GM19467 (cell line): ENCODE data around the gene EVI5.
"Not testable (repeated sequence)": the region's sequence is repeated elsewhere in the genome, so short reads cannot be mapped to it uniquely, and the experiment has no call there.

Source experiments
- ATAC-seq: cut with Tn5 transposase; IDR thresholded peaks from one replicate; pipeline ENCODE4 v1.9.1; 2021; ENCODE audit warnings: mild to moderate bottlenecking, moderate library complexity; ENCODE audit not compliant: unreplicated experiment

The EVI5 gene

DNA sequence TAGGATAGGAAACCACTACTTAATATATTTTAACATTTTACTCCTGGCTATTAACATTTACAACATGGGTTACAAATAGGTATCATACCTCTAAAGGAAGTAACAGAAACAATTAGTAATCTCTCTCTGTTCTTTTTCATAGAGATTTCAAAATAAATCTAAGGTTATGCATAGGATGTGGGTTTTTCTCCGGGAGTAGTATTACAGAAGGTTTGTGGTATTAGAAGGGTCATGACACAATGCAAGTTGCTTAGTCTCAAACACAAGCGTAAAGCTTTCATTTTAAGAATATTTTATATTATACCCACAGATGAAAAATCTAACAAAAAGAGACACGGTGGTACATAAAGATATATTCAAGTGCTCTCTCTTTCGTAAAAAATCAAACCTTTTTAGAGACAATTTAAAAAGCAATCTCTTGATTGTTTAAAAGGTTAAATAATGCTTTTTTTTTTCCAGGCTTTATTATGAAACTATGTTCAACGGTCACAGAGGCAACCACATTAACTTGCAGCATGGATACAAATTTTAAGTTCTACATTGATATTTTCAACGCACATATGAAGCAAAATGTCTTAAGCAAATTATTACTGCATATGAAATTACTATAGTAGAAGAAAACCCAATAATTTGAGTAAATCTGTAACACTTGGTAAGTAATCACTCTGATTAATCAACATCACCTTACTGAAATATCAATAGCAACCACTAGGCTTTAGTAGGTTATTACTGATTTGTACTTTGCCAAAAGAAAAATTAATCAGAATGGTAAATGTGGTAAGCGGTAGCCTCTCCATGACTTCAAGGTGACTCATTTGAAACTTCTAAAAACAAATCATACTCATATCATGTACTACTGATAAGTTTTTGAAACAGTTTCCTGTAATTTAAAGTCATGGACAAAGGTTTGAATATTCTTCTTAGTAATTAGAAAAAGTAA, 200.8 kb downstream of the EVI5 start:
- peak; percentile 66 for ATAC-seq

DNA sequence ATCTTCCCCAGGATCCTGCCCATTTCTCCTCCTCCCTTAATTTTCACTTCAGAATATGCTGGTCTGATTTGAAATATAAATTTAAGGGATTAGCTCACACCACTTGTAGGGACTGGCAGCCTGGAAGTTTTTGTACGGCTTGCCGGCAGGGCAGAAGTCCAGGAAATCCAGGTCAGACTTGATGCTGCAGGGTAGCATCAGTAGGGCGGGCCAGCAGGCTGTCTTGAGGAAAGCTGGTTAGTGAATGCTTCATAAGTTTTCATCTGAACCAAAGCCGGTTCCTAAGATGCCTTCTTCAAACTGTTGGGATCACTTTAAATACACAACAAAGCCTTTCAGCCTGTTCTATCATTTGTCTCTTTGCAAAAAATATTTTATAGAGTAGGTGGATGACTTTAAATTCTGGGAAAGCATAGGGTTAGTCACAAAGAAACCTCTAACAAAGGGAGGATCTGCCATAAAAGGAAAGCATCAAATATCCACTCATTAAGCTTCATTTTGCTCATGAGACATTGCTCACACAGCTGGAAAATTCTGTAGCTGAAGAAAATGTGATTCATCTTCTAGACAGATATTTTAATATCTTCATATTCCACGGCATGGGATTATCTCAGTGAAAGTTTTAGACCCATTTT, 207.5 kb downstream of the EVI5 start:
- no peak for ATAC-seq

DNA sequence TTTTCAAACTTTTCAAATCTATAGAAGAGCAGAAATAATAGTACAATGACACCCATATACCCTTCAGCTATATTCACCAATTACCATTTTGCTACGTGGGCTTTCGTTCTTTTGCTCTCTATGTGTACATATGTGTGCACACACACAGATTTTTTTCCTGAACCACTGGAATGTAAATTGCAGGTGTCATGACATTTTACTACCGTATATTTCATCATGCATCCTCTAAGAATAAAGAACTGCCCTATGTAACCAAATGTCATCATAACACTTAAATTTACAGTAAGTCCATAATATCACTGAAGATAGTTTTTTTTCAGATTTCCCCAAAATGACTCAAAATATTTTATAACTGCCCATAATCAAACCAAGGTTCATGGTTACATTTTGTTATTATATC, 209.8 kb downstream of the EVI5 start:
- no peak for ATAC-seq

DNA sequence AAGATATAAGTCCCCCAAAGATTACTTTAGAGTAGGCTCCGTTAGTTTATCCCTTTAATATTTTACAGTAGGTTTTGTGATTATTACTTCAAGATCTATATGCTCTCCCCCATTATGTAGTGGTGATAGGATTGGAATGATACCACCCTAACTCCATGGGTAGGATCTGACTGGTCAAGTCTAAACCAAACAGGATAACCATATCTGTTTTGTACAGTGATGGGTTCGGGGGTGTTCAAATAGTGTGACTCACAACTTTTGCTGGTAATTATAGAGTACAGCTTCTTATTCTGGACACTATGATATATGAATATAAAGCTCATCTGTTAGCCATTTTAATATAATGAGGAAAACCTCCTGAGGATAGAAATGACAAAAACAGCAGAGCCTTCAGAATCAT, 212.4 kb downstream of the EVI5 start:
- ATAC-seq: no peak

DNA sequence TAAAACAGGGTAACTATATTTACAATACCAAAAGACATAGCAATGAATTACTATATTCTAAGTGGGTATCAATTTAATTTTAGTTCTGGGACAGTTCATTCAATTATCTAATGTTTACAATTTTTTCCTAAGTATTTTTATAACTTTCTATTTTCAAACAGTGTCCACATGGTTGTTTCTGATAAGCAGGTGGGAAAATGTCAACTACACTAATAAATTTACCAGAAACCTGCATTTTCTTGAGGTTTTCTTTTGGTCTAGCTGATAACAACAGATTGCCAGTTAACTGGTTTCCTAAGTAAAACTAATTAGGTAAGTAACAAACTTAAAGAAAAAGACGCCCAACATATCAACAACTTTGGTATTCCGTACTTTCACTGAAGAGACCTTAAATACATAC, 213.3 kb downstream of the EVI5 start:
- no peak for ATAC-seq

DNA sequence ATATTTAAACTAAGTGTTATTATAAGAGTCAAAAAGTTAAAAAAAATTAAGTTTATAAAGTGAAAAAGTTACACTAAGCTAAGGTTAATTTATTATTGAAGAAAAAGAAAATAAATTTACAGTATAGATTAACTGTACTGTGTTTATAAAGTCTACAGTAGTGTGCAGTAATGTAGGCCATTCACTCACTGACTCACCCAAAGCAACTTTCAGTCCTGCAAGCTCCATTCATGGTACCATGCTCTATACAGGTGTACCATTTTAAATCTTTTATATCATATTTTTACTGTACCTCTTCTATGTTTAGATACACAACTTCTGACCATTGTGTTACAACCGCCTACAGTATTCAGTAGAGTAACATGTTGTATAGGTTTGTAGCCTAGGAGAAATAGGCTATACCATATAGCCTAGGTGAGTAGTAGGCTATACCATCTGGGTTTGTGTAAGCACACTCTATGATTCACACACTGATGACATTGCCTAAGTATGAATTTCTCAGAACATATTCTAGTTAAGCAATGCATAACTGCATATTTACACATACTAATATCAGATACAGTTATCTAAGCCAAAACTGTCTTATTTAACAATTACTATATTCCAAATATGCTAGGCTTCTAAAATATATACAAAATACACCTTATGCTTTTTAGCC, 217.6 kb downstream of the EVI5 start:
- no peak for ATAC-seq

DNA sequence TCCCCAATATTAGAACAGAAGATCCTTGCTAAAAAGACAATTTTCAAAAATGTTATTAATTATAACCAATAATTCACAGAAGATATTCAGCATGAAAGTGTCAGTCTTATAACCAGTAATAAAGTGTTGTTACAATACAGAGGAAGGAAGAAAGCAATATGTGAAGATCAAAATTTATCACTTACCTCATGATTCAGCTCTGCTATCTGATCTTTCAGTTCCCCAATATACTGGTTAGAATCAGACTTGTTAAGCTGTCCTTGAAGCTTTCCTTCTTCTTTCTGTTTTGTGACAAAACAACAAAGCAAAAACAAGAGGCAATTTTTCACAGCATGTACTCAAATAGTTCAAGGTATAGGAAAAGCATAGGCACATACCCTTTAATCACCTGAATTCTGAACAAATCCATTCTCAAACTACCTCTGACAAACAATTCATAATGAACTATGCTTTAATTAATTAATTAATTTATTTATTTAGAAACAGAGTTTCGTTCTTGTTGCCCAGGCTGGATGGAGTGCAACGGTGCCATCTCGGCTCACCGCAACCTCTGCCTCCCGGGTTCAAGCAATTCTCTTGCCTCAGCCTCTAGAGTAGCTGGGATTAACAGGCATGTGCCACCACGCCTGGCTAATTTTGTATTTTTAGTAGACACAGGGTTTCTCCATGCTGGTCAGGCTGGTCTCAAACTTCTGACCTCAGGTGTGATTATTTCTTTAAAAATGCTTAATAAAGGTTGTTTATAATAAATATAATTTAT, 221.3 kb downstream of the EVI5 start:
- ATAC-seq: peak; percentile 93

DNA sequence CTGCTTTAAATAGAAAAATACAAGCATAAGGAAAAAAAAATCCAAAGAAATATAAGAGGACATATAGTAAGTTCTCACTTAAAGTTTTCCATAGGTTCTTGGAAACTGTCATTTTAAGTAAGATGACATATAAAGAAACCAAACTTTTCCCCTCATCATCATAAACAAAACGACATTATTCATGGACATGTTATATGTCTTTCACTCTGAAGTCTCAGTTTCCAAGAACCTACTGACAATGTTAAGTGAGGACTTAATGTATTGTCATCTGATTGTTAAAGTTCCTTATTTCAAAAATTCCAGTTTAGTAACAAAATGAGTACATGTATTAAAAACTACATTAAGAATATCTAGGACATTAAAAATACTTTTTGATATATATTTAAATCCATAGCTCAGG, 228.6 kb downstream of the EVI5 start:
- ATAC-seq: no peak

DNA sequence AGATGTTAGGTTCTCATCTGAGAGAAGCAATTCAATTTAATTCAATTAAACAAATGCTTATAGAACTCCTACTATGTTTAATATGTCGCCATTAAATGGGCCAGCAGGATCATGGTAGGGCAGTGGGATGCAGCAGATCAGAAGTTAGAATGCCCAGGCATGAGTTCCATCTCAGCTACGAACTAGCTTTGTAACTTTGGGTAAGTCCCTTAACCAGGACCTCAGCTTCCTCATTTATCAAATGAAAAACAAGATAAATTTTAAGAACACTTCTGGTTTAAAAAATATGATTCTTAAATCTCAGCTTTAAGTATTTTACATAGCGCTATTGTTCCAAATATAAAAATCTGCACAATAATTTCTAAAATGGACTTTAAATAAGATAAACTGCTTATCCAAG, 230.7 kb downstream of the EVI5 start:
- no peak for ATAC-seq

DNA sequence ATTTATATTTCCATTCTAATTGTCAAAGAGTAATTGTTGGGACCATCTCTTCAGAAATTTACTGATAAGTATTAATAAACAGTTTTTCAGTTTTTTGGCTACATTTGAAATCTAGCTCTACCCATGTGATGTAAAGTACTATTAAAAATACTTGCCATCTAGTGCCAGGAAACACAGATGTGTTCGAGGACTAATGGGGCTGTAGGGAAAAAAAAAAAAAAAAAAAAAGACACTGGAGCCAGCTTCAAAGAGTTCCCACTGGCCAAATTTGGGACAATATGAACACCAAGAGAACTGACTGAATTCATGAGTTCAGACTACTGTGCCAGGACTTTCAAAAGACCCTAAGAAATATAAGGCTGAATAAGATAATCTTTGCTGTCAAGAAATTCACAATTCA, 233.0 kb downstream of the EVI5 start:
- ATAC-seq: no peak

DNA sequence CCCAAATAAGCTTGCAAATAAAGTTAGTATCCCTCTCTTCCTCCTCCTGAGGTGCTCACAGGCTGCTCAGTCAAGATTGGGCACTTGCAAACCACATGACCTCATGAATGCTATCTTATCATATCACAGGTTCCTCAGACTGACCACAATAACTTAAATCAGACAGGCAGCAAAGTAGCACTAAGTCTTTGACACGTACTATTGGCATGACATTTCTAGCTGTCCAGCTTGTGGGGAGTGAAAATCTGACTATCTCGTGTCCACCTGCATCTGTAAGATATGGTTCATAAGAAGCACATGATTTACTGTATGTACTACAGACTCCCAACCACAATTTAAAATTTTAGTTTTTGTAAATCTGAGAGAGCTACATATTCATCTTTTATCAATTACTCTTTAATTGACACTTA, 240.1 kb downstream of the EVI5 start:
- ATAC-seq: no peak

DNA sequence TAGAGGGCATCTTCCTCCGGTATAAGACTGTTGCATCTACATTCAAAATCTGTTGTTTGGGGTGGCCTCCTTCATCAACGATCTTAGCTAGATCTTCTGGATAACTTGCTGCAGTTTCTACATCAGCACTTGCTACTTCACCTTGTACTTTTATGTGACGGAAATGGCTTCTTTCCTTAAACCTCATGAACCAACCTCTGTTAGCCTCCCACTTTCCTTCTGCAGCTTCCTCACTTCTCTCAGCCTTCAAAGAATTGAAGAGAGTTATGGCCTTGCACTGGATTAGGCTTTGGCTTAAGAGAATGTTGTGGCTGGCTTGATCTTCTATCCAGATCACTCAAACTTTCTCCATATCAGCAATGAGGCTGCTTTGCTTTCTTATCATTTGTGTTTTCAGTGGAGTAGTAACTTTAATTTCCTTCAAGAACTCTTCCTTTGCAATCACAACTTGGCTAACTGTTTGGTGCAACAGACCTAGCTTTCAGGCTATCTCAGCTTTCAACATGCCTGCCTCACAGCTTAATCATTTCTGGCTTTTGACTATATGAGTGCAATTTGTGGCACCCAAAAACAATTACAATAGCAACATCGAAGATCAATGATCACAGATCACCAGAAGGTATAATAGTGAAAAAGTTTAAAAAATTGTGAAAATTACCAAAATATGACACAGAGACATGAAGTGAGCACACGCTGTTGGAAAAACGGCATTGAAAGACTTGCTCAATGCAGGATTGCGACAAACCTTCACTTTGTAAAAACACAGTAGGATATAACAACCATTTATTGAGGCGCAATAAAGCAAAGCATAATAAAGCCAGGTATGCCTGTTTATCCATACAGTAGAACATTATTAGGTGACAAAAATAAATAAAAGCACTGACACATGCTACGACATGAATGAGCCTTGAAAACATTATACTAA, 241.5 kb downstream of the EVI5 start:
- ATAC-seq: no peak

DNA sequence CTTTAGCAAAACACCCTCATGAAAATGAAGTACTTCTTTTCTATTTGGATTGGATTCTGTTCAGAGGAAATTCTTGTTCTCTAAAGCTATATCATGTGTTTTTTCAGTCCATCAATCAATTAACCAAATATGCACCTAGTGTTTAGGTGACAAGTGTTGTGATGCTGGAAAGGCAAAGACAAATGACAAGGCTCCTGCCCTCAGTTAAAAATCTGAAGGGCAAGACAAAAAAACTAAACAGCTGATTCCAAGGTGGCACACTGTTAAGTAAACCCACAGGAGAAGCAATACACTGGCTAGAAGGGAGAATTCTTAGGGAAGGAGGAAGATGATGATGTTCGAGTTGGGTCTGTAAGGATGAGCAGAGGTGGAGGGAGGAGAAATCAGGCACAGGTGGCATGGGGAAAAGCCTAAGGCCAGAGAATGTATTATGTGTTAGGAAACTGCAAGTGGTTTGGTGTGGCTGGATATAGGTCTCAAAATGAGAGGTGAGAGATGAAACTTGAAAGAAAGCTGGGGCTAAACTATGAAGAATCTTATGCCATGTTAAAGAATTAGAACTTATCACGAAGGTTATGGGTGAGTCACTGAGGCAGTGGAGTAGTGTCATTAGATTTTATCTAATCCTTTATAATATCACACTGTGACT, 246.4 kb downstream of the EVI5 start:
- peak; percentile 52 for ATAC-seq

DNA sequence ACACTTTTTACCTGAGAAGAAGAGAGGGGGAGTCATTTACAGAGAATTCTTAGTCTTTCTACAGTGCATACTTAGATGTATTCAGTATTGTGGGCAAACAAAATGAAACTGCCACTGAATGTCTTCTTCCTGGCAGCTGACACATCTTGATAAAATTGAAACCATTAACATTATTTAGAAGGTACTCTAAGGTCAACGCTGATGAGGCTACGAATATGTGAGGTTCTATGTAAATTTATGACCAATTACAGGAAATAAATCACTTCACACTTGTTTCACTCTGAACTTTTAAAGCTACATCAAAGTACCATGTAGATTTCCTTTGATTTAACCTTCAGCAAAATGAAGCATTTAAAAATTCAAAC, 246.9 kb downstream of the EVI5 start:
- peak; percentile 72 for ATAC-seq

DNA sequence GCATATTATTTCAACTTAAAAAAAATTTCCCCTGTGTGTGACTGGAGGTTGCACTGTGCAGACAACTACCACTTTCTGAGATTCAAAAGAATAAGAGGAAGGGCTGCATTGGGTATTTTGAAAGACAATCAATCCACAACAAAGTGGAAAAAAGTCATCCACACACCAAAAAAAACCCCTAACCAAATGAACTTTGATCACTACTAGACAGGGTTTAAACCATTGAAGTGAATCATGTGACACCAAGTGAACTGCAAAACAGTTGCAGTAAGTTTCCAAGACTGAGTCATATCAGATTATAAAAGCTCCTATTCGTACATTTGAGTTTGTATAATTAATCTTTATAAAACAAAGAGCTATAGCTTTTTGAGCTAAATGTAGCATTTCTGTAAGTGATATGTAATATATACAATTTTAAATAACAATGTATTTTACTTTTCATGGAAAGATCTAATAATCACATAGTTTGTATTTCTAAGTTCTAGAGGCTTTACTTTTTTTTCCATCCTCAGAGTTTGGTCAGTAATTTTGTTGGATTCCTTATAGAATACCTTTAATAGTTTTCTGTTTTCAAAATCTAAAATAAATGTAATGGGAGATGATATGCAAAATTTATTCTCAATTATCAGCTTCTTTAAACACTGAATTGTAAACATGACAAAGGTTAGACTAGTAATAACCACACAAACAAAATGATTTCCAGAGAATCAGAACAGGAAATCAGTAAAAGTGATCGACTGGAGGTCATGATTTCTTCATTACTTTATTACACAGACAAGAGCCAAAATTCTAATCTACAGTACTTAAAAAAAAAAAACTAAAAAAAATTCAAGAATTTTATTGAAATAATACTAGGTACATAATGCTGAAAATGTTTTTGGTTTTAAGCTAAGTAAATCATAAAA, 247.7 kb downstream of the EVI5 start:
- peak; percentile 50 for ATAC-seq

DNA sequence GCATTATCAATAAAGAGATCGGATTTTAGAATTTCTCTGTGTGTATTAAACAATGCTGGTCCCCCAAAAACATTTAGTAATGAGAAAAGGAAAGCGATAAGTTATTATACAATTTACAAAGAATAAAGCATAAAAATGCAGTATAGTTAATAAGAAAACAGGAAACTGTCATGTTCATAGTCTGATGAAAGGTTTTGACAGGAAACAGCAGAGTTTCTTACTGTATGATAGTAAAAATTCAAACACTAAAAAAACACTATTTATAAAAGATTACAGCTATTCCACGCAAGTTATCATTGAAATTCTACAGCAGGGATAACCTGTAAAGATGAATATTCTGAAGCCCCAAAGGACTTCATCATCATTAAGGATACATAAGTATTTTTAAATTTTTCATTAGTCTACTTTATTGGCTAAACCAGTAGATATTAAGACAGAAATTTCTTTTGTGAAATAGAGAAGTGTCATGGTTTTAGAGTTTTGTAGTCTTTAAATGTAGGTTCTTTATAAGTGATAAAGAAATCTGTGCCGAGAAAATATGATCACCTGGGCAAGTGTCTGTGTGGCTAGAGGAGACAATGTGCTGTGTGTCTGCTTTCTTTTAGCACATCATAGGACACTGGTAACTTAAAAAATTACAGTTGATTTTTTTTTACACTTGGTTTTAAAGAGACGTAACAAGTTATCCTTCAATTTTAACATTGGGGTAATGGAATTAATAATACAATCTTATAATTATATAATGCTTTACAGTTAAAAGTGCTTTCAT, 248.5 kb downstream of the EVI5 start:
- peak; percentile 9 for ATAC-seq

DNA sequence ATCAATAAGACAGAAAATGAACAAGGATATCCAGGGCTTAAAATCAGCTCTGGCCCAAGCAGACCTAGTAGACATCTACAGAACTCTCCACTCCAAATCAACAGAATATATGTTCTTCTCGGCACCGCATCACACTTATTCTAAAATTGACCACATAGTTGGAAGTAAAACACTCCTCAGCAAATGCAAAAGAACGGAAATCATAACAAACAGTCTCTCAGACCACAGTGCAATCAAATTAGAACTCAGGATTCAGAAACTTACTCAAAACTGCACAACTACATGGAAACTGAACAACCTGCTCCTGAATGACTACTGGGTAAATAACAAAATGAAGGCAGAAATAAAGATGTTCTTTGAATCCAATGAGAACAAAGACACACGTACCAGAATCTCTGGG, 252.5 kb downstream of the EVI5 start:
- not testable (repeated sequence) for ATAC-seq

DNA sequence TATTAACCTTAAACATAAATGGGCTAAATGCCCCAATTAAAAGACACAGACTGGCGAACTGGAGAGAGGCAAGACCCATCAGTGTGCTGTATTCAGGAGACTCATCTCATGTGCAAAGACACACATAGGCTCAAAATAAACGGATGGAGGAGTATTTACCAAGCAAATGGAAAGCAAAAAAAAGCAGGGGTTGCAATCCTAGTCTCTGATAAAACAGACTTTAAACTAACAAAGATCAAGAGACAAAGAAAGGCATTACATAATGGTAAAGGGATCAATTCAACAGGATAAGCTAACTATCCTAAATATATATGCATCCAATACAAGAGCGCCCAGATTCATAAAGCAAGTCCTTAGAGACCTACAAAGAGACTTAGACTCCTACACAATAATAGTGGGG, 253.0 kb downstream of the EVI5 start:
- ATAC-seq: not testable (repeated sequence)
